ENCODE data around the gene PRKAG2.
A peak's percentile ranks its signal among the peaks of the same experiment; 100 is the strongest.

The PRKAG2 gene

DNA sequence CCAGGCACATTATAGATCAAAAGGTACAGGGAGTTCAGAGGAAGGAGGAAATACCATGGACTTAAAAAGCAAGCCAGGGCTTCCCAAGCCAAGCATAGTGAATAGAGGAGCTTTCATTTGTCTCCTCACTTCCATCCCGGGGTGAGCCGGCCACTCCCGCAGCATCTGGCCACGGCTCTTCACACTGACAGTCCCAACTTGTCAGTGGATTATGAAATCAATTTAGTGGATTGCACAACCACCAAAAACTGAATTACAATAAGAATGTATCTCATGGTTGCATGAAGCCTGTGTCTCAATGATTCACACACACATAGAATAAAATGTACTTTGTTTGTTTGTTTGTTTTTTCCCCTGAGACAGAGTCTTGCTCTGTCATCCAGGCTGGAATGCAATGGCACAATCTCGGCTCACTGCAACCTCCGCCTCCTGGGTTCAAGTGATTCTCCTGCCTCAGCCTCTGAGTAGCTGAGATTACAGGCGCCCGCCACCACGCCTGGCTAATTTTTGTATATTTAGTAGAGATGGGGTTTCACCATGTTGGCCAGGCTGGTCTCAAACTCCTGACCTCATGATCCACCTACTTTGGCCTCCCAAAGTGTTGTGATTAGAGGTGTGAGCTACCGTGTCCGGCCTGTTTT lies 79.1 kb downstream of the PRKAG2 start:
- DNase-seq = peak; percentile 31

GRCh38 chr7:151796871-151797537 lies 79.9 kb downstream of the PRKAG2 start:
- DNase-seq = no peak

- no peak for DNase-seq
Measured at GRCh38 chr7:151796091-151796870, 80.6 kb downstream of the PRKAG2 start.

DNA sequence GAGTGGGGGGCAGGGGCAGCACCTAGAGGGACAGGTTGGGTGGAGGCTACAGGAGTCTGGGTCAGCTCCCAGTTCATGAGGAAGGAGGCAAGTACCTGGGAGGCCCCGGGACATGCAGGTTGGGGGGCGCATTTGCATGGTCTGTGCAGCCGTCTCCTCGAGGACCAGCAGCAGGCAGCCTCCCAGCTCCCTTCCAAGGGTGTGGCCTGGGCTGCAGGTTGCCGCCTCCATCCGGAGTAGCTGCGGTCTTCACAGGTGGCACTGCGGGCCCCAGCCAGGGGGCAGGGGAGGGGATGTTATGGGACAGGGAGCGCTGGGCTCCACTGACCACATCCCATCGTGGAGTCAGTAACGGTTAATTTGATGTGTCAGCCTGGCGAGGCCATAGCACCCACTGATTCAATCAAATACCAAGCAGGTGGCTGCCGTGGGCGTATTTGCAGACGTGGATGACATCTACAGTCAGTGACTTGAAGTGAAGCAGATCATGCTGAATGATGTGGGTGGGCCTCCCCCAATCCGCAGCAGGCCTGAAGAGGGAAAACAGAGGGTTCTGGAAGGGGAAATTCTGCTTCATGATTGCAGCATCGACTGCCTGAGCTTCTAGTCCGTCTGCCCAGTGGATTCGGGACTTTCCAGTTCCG lies 81.6 kb downstream of the PRKAG2 start:
- no peak for DNase-seq

- peak; percentile 86 for DNase-seq
Measured at GRCh38 chr7:151794508-151795167, 82.3 kb downstream of the PRKAG2 start.

GRCh38 chr7:151793991-151794507 lies 82.9 kb downstream of the PRKAG2 start:
- no peak for DNase-seq

DNA sequence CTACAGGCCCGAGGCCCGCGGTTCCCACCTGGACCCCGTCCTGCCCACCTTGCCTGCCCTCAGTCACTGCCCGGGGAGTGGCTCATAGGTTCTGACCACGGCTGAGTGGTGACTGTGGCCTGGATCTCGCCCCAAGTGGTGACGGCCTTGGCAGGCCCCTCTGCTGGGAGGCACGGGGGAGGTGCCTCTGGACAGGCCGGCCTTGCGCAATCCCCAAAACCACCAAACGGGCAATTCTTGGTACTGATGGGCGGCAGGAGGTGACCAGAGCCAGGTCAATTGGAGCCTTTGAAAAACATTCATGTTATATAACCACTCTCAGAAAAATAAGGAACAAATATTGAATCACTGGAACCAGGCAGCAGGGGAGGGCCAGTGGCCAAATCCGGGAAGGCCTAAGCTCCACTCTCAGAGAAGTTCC lies 83.4 kb downstream of the PRKAG2 start:
- no peak for DNase-seq

DNA sequence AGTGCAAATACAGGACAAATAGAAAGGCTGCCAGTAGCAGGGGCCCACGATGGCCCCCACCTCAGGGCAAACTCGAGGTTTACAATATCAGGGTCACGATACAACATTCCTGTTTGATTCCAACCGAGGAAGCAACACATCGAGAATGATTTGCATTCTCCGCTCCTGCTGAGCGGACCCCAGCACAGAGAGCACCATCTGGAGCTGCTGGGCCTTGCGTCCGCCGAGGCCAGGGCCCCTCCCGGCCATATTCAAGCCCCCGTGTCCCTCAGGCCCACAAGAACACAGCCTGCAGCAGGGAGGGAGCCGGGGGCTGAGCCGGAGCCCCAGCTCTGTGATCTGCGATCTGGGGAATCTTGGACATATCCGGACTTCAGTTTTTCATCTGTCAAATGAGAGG lies 84.3 kb downstream of the PRKAG2 start:
- no peak for DNase-seq

GRCh38 chr7:151792086-151792485 lies 84.8 kb downstream of the PRKAG2 start:
- no peak for DNase-seq

- DNase-seq = peak; percentile 8
Measured at GRCh38 chr7:151790830-151791620, 85.9 kb downstream of the PRKAG2 start.

DNA sequence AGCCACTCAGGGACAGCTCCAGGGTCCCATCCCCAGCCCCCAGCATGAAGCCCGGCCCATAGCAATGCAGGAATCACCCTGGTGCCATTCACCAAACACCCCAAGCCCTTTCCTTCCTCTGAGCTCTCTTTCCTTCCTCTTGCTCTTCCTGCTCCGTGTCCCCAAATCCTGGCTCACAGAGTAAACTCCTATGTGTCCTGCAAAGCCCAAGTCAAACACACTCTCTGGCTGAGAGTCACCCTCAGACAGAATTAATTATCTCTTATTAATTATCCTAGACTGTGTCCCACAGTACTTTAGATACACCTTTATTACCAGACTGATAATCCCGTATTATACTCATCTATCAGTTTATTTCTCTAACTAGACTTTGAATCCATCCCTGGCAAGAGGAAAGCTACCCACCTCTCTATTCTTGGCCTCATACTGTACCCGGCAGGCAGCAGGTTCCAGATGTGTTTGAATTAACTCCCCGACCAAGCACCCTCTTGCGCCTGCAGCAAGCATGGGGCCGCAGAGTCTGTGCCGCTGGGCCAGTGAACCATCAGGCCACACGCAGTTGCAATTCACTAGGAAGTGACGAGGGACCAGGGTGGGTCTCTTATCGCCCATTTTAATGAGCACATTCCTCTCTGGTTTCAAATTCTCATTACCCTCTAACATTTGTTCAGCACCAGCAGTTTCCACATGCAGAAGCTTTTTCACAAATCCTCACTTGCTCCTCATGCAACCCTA lies 86.7 kb downstream of the PRKAG2 start:
- no peak for DNase-seq

DNA sequence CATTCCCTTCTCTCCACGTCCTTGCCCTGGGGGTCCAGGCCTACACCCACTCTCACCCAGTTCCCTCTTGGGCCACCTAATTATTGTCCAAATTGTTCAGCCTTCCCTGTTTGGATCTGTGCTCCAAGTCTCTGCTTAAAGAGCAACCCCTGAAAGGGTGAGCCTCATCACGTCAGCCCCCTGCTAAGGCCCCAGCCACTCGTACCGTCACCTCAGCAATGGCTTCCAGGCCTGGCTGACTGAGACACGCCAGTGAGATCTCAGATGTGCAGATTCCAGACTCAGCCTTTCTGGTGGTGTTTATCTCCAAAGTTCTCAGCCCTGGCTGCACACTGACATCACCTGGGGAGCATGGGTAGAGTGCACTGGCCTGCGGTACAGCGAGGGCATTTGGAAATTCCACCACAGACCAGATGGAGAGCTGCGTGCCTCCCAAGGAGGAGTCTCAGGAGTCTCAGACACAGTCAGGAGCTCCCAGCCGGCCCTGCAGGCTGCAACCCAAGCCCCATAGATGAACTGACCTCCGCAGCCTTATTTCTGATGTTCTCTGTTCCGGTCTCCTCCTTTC lies 87.5 kb downstream of the PRKAG2 start:
- no peak for DNase-seq

DNA sequence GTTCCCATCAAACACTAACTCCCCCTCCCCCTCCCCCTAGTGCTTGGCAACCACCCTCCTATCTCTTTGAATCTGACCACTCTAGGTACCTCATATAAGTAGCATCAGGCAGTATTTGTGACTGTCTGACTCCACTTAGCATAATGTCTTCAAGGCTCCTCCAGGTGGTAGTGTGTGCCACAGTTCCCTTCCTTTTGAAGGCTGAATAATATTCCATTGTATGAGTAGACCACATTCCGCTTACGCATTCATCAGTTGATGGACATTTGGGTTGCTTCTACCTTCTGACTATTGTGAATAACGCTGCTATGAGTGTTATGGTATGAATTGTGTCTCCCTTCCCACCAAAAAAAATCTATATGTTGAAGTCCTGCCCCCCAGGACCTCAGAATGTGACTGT lies 89.6 kb downstream of the PRKAG2 start:
- DNase-seq = no peak

GRCh38 chr7:151786936-151787335 lies 90.0 kb downstream of the PRKAG2 start:
- DNase-seq = no peak

- DNase-seq = no peak
Measured at GRCh38 chr7:151786241-151786640, 90.7 kb downstream of the PRKAG2 start.

- DNase-seq = no peak
Measured at GRCh38 chr7:151785681-151785965, 91.3 kb downstream of the PRKAG2 start.

DNA sequence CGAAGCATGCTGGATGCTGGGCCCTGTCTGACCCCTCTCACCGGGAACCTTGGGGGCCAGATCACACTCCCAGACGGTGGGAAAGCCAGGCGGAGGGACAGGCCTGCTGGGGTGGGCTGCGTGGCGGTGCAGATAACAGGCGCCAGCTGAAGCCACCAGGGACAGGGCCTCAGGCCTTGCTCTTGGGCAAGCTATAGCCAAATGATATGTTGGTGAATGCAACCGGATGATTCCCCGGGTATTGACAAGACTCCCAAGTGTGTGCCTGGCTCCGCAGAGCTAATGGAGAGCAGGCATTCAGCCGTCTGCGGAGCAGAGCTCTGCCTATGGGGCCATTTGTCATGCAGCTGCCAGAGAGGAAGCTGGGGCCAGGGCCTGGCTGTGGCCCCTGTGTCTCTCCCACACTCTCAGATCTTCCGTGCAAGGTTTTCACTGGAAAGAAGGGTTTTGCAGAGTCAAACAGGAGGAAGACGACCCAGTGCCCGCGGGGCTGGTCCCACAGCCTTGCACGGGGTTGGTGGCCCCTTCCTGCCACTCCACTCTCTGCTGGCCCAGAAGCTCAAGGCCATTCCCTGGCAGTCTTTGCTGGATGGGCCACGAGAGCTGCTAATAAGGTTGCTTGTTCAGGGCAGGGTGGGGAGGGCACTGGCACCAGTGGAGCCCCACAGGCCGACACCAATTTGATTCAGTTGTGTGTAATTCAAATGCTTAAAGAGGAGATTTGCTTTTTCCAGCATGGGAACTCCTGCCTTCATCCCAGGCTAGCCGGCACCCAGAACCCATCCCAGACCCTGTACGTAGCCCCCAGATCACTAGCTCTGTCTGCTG lies 91.8 kb downstream of the PRKAG2 start:
- no peak for DNase-seq

DNA sequence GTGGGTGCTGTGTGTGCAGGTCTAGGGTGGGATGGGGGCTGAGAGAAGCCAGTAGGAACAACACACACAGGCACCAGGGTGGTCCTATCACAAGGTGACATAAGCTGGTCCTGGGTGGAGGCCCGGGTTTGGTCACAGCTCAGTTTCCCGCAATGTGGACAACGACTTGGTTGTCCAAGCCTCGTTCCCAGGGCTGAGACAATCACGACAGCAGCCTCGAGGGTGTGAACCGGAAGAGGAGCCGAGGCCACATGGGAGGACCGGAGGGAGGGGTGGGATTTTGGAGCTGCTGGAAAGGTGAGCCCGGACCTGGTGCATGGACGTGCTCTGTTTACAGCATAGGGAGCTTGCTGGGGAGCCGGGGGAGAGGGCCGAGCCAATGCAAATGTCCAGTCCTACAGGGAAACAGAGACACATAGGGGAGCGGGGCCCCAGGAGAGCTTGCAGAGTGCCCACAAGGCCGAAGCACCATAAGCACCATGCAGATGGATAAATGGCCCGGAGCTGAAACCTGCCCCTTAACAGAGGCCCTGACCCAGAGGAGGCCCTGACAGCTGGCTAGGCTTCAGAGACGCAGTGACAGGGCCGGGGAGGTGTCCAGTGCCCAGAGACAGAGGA lies 92.8 kb downstream of the PRKAG2 start:
- no peak for DNase-seq

DNA sequence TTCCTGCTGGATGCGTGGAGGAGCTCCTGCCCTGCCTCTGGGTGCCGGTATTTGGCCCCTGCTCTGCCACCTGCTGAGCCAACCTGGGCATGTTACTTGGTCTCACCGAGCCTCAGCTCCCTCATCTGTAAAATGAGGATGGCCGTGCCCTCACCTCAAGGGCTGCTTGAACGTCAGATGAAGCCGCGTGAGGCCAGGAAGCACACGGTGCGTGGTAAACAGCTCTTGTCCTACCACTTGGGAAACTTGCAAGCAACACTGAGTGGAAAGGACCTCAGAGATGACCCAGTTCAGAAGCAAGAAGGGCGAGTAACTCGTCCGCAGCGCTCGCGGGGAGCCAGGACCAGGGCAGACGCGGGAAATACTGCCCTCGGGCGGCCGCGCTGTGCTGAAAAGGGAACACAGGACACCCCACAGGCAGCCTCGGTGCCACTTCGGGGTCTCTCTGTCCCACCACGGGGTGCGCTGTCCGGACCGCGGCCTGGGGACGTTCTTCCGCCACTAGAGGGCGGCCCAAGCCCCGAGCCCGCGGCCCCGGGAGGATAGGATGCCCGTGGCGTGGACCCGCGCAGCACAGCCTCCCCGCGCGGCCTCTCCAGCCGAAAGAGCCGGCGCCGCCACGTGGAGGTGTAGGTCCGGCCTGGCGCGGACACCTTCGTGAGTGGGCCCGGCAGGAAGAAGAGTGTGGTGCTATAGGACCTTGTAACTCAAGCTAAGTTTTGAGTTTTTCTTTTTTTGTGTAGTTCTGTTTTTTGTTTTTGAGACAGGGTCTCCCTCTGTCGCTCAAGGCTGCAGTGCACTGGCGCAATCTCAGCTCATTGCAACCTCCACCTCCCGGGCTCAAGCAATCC lies 94.1 kb downstream of the PRKAG2 start:
- peak; percentile 80 for DNase-seq

Measured in NCI-H69 (cell line).